ENCODE data around the gene DLGAP1.

Gene DLGAP1

GRCh38 chr18:3552305-3552704, 902.8 kb downstream of the DLGAP1 start:
- no peak for DNase-seq

- no peak for DNase-seq
Measured at GRCh38 chr18:3547891-3548615, 907.1 kb downstream of the DLGAP1 start.

GRCh38 chr18:3546106-3546505, 909.0 kb downstream of the DLGAP1 start:
- DNase-seq: no peak

- no peak for DNase-seq
Measured at GRCh38 chr18:3544537-3544936, 910.6 kb downstream of the DLGAP1 start.

GRCh38 chr18:3541549-3542386, 913.3 kb downstream of the DLGAP1 start:
- DNase-seq: no peak

GRCh38 chr18:3540805-3541548, 914.1 kb downstream of the DLGAP1 start:
- DNase-seq: no peak

- DNase-seq: no peak
Measured at GRCh38 chr18:3538954-3539617, 916.0 kb downstream of the DLGAP1 start.

GRCh38 chr18:3538456-3538855, 916.7 kb downstream of the DLGAP1 start:
- no peak for DNase-seq

- DNase-seq: no peak
Measured at GRCh38 chr18:3530807-3531206, 924.3 kb downstream of the DLGAP1 start.

- DNase-seq: peak; percentile 24
Measured at GRCh38 chr18:3529601-3530000, 925.5 kb downstream of the DLGAP1 start.

- DNase-seq: no peak
Measured at GRCh38 chr18:3529077-3529476, 926.0 kb downstream of the DLGAP1 start.

- no peak for DNase-seq
Measured at GRCh38 chr18:3528231-3528630, 926.9 kb downstream of the DLGAP1 start.

GRCh38 chr18:3526421-3527354, 928.4 kb downstream of the DLGAP1 start:
- DNase-seq: peak; percentile 88

GRCh38 chr18:3525870-3526420, 929.2 kb downstream of the DLGAP1 start:
- DNase-seq: no peak

GRCh38 chr18:3524706-3525105, 930.4 kb downstream of the DLGAP1 start:
- DNase-seq: no peak

GRCh38 chr18:3520230-3521085, 934.6 kb downstream of the DLGAP1 start:
- DNase-seq: no peak

GRCh38 chr18:3514312-3515216, 940.5 kb downstream of the DLGAP1 start:
- no peak for DNase-seq

- no peak for DNase-seq
Measured at GRCh38 chr18:3513481-3513880, 941.6 kb downstream of the DLGAP1 start.

GRCh38 chr18:3511980-3512379, 943.1 kb downstream of the DLGAP1 start:
- no peak for DNase-seq

Measured in NCI-H510A (cell line).